ENCODE data around the gene NARF. TPM values are rescaled to one million over a fixed set of nuclear protein-coding genes. Genes with fewer than 3 reads are reported as not detected.

The NARF gene
- total and polyA plus RNA-seq, 2 of the 8 experiments (the other 6 are each of a cell fraction or from before 2014, with no cell fraction given), result 97.4 to 131 TPM

- TF ChIP-seq RAD21 (IDR thresholded peaks at IDR 0.05 in 1 of 2, conservative IDR thresholded peaks at IDR 0.05 in 1 of 2; ENCODE audit: low read depth in 2 of 2, low read length in 2 of 2) (no peak), HDAC6 (IDR thresholded peaks at IDR 0.05; ENCODE audit: low read depth, low read length) (no peak), CTCF (IDR thresholded peaks at IDR 0.05; ENCODE audit: control extremely low read depth in 1 of 3, insufficient read depth in 1 of 3, low read depth in 1 of 3, low read length in 3 of 3) (no peak)
These were observed 15.9 kb downstream of the NARF start (continued) for GRCh38 chr17:82474223-82475010.
